Endothelial cell (in vitro differentiated cells): ENCODE results near the gene ECSIT. TPM values are rescaled to one million over a fixed set of nuclear protein-coding genes. Genes with fewer than 3 reads are reported as not detected.
A peak's percentile ranks its signal among the peaks of the same experiment; 100 is the strongest.

Source experiments
- DNase-seq: peaks from one replicate; pipeline ENCODE4 v3.0.0; 2021; ENCODE audit warnings: low spot score
- H3K27ac Mint-ChIP-seq: one replicate; pipeline ENCODE4 v1.8.0; 2021; ENCODE audit warnings: mixed read lengths, inconsistent platforms; ENCODE audit not compliant: unreplicated experiment
- H3K27me3 Mint-ChIP-seq: one replicate; pipeline ENCODE4 v1.8.0; 2021; ENCODE audit warnings: mild to moderate bottlenecking, moderate library complexity, mixed read lengths, inconsistent platforms; ENCODE audit not compliant: unreplicated experiment
- H3K36me3 Mint-ChIP-seq: one replicate; pipeline ENCODE4 v1.8.0; 2021; ENCODE audit warnings: mild to moderate bottlenecking, low read depth, mixed read lengths, inconsistent platforms; ENCODE audit not compliant: unreplicated experiment
- H3K4me1 Mint-ChIP-seq: one replicate; pipeline ENCODE4 v1.8.0; 2021; ENCODE audit warnings: mild to moderate bottlenecking, mixed read lengths, inconsistent platforms; ENCODE audit not compliant: unreplicated experiment
- H3K4me3 Mint-ChIP-seq: one replicate; pipeline ENCODE4 v1.8.0; 2021; ENCODE audit warnings: mild to moderate bottlenecking, mixed read lengths, inconsistent platforms; ENCODE audit not compliant: unreplicated experiment
- H3K9me3 Mint-ChIP-seq: one replicate; pipeline ENCODE4 v1.8.0; 2021; ENCODE audit warnings: mixed read lengths, inconsistent platforms; ENCODE audit not compliant: unreplicated experiment
- microRNA-seq: library from miRNA; unstranded; fragments of <30 nt; microRNA quantifications from one replicate; pipeline ENCODE4, GENCODE V29; 2020; ENCODE audit not compliant: unreplicated experiment
- total RNA-seq: library from RNA; stranded (reverse); fragmentation: NEBNext Ultra II Directional; extraction: Animal tissue kit (Norgen Biotek cat#: 25700); gene quantifications from one replicate; pipeline ENCODE4 v1.2.1, GENCODE V29; 2021; ENCODE audit not compliant: unreplicated experiment
- TF ChIP-seq, protein P1 (sequence below): fragments of 200-600 bp; sonication (generic); IDR thresholded peaks from one replicate; pipeline ENCODE4 v1.5.0; 2021; ENCODE audit warnings: antibody characterized with exemption; ENCODE audit not compliant: unreplicated experiment

Gene ECSIT
- total RNA-seq, 1 donor from 2014 or later: 16.7 TPM

DNA sequence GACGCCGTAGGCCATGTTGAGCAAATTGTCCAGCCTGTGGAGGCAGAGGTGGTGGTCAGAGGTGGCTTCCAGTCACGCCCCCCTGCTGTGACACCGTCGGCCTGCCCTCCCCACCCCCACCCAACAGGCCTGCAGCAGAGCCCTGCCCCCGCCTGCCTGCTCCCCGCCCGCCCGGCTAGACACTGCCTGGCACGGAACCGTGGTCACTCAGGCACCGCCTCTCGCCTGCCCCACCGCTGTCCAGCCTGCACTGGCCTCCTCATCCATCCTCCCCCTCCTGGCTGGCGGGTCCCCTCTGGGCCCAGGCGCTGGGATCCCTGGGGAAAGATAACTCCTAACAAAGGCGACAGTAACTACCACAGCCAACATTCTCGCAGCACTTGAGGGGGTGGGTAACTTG, 71.8 kb downstream of the ECSIT start:
- no peak for DNase-seq
- no peak overlapping the region for H3K27ac Mint-ChIP-seq
- H3K36me3 Mint-ChIP-seq: peaks cover 3% of the 10 kb centered on the region
- H3K4me3 Mint-ChIP-seq: no peak overlapping the region
- H3K27me3 Mint-ChIP-seq: peaks cover 3% of the 10 kb centered on the region
- H3K4me1 Mint-ChIP-seq: peaks cover 1% of the 10 kb centered on the region
- no peaks in the 10 kb centered on the region for H3K9me3 Mint-ChIP-seq
- TF ChIP-seq, protein P1, sequence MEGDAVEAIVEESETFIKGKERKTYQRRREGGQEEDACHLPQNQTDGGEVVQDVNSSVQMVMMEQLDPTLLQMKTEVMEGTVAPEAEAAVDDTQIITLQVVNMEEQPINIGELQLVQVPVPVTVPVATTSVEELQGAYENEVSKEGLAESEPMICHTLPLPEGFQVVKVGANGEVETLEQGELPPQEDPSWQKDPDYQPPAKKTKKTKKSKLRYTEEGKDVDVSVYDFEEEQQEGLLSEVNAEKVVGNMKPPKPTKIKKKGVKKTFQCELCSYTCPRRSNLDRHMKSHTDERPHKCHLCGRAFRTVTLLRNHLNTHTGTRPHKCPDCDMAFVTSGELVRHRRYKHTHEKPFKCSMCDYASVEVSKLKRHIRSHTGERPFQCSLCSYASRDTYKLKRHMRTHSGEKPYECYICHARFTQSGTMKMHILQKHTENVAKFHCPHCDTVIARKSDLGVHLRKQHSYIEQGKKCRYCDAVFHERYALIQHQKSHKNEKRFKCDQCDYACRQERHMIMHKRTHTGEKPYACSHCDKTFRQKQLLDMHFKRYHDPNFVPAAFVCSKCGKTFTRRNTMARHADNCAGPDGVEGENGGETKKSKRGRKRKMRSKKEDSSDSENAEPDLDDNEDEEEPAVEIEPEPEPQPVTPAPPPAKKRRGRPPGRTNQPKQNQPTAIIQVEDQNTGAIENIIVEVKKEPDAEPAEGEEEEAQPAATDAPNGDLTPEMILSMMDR: no peak

DNA sequence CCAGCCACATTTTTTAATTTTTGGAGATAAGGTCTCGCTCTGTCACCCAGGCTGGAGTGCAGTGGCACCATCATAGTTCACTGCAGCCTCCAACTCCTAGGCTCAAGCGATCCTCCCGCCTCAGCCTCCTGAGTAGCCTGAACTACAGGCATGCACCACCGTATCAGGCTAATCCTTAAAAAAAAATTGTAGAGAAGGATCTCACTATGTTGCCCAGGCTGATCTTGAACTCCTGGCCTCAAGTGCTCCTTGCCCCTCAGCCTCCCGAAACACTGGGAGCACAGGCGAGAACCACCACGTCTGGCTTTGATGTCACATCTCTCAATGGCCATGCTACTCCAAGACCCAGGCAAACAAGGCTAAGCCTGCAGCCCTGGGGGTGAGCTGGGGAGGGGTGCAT, 72.3 kb downstream of the ECSIT start:
- Mint-ChIP-seq H3K27ac (no peak overlapping the region), H3K9me3 (no peaks in the 10 kb centered on the region), H3K4me1 (peaks cover 2% of the 10 kb centered on the region), H3K4me3 (no peak overlapping the region), H3K27me3 (peaks cover 3% of the 10 kb centered on the region), H3K36me3 (peaks cover 3% of the 10 kb centered on the region)
- TF ChIP-seq, protein P1: no peak
- no peak for DNase-seq

Small RNA genes within 50 kb of the gene (microRNA-seq; reads per million reads assigned to microRNA genes)
- gene MIR7974: 0.77 reads per million, percentile 4 among the genes with 10 or more reads in this experiment

Other genes starting within 250 kb of the ECSIT start
- not detected for gene TSPAN16, start 233.0 kb downstream of the ECSIT start, total RNA-seq
- gene RAB3D, start 189.5 kb downstream of the ECSIT start, total RNA-seq: 76.0 TPM
- 68.9 TPM for gene TMEM205, start 182.9 kb downstream of the ECSIT start, total RNA-seq
- 22.3 TPM for gene CCDC159, start 182.6 kb downstream of the ECSIT start, total RNA-seq
- 13.7 TPM for gene PLPPR2, start 173.7 kb downstream of the ECSIT start, total RNA-seq
- gene SWSAP1, start 154.5 kb downstream of the ECSIT start, total RNA-seq: 3.3 TPM
- 18.4 TPM for gene EPOR, start 144.8 kb downstream of the ECSIT start, total RNA-seq
- 0.69 TPM for gene RGL3, start 109.8 kb downstream of the ECSIT start, total RNA-seq
- gene ODAD3, start 94.0 kb downstream of the ECSIT start, total RNA-seq: 0.64 TPM
- 466 TPM for gene PRKCSH, start 93.5 kb downstream of the ECSIT start, total RNA-seq
- 0.54 TPM for gene ELAVL3, start 48.1 kb downstream of the ECSIT start, total RNA-seq
- gene ZNF653, start 23.3 kb downstream of the ECSIT start, total RNA-seq: 7.7 TPM
- gene CNN1, start 9.7 kb upstream of the ECSIT start, total RNA-seq: 1.5 TPM
- gene ELOF1, start 30.1 kb upstream of the ECSIT start, total RNA-seq: 44.0 TPM
- 0.95 TPM for gene ACP5, start 48.5 kb upstream of the ECSIT start, total RNA-seq
- gene ZNF627, start 68.3 kb upstream of the ECSIT start, total RNA-seq: 21.9 TPM
- gene ZNF823, start 209.8 kb upstream of the ECSIT start, total RNA-seq: 6.7 TPM
- gene ZNF441, start 237.9 kb upstream of the ECSIT start, total RNA-seq: 0.05 TPM